ENCODE measurements around the gene APBB1IP.
"Not testable (repeated sequence)": the region's sequence is repeated elsewhere in the genome, so short reads cannot be mapped to it uniquely, and the experiment has no call there.

The APBB1IP gene

GRCh38 chr10:26468700-26469099 lies 30.6 kb downstream of the APBB1IP start:
- no peak for DNase-seq
- in situ Hi-C loops (cut with MboI; ENCODE audit: low pct_unique_long_range_greater_than_20kb, low sequenced_read_pairs) = no loop called here

GRCh38 chr10:26472492-26472778 lies 34.3 kb downstream of the APBB1IP start:
- no peak for DNase-seq
- in situ Hi-C loops (cut with MboI; ENCODE audit: low pct_unique_long_range_greater_than_20kb, low sequenced_read_pairs) = no loop called here

- in situ Hi-C loops (cut with MboI; ENCODE audit: low pct_unique_long_range_greater_than_20kb, low sequenced_read_pairs) = no loop called here
These were observed 35.9 kb downstream of the APBB1IP start for GRCh38 chr10:26474026-26474425.

GRCh38 chr10:26474845-26475244 lies 36.7 kb downstream of the APBB1IP start:
- DNase-seq; in situ Hi-C loops (cut with MboI; ENCODE audit: low pct_unique_long_range_greater_than_20kb, low sequenced_read_pairs): not testable (repeated sequence)

More at GRCh38 chr10:26474026-26474425, 35.9 kb downstream of the APBB1IP start:
- no peak for DNase-seq

GRCh38 chr10:26475386-26475785 lies 37.2 kb downstream of the APBB1IP start:
- in situ Hi-C loops (cut with MboI; ENCODE audit: low pct_unique_long_range_greater_than_20kb, low sequenced_read_pairs) = no loop called here
- peak; percentile 41 for DNase-seq

GRCh38 chr10:26477501-26477900 lies 39.4 kb downstream of the APBB1IP start:
- in situ Hi-C loops (cut with MboI; ENCODE audit: low pct_unique_long_range_greater_than_20kb, low sequenced_read_pairs) = no loop called here

GRCh38 chr10:26478061-26478460 lies 39.9 kb downstream of the APBB1IP start:
- DNase-seq = peak; percentile 32

More at GRCh38 chr10:26477501-26477900, 39.4 kb downstream of the APBB1IP start:
- no peak for DNase-seq

GRCh38 chr10:26479766-26480492 lies 41.8 kb downstream of the APBB1IP start:
- in situ Hi-C loops (cut with MboI; ENCODE audit: low pct_unique_long_range_greater_than_20kb, low sequenced_read_pairs) = no loop called here

More at GRCh38 chr10:26478061-26478460, 39.9 kb downstream of the APBB1IP start:
- in situ Hi-C loops (cut with MboI; ENCODE audit: low pct_unique_long_range_greater_than_20kb, low sequenced_read_pairs) = no loop called here

GRCh38 chr10:26481315-26481692 lies 43.2 kb downstream of the APBB1IP start:
- in situ Hi-C loops (cut with MboI; ENCODE audit: low pct_unique_long_range_greater_than_20kb, low sequenced_read_pairs) = no loop called here

More at GRCh38 chr10:26479766-26480492, 41.8 kb downstream of the APBB1IP start:
- DNase-seq = peak; percentile 65

GRCh38 chr10:26481914-26482550 lies 43.9 kb downstream of the APBB1IP start:
- in situ Hi-C loops (cut with MboI; ENCODE audit: low pct_unique_long_range_greater_than_20kb, low sequenced_read_pairs) = no loop called here
- DNase-seq = peak; percentile 87

More at GRCh38 chr10:26481315-26481692, 43.2 kb downstream of the APBB1IP start:
- DNase-seq = no peak

GRCh38 chr10:26483554-26483953 lies 45.4 kb downstream of the APBB1IP start:
- in situ Hi-C loops (cut with MboI; ENCODE audit: low pct_unique_long_range_greater_than_20kb, low sequenced_read_pairs) = no loop called here

GRCh38 chr10:26485150-26485941 lies 47.2 kb downstream of the APBB1IP start:
- in situ Hi-C loops (cut with MboI; ENCODE audit: low pct_unique_long_range_greater_than_20kb, low sequenced_read_pairs) = no loop called here
- no peak for DNase-seq

More at GRCh38 chr10:26483554-26483953, 45.4 kb downstream of the APBB1IP start:
- DNase-seq = no peak

- DNase-seq = no peak
- in situ Hi-C loops (cut with MboI; ENCODE audit: low pct_unique_long_range_greater_than_20kb, low sequenced_read_pairs) = no loop called here
These were observed 48.2 kb downstream of the APBB1IP start for GRCh38 chr10:26486304-26486703.

GRCh38 chr10:26486990-26487850 lies 49.1 kb downstream of the APBB1IP start:
- no peak for DNase-seq

GRCh38 chr10:26488344-26488743 lies 50.2 kb downstream of the APBB1IP start:
- in situ Hi-C loops (cut with MboI; ENCODE audit: low pct_unique_long_range_greater_than_20kb, low sequenced_read_pairs) = no loop called here
- DNase-seq = no peak

More at GRCh38 chr10:26486990-26487850, 49.1 kb downstream of the APBB1IP start:
- in situ Hi-C loops (cut with MboI; ENCODE audit: low pct_unique_long_range_greater_than_20kb, low sequenced_read_pairs) = no loop called here

GRCh38 chr10:26489081-26489480 lies 50.9 kb downstream of the APBB1IP start:
- in situ Hi-C loops (cut with MboI; ENCODE audit: low pct_unique_long_range_greater_than_20kb, low sequenced_read_pairs) = no loop called here
- DNase-seq = no peak

GRCh38 chr10:26490367-26490766 lies 52.2 kb downstream of the APBB1IP start:
- DNase-seq = not testable (repeated sequence)

GRCh38 chr10:26491276-26491675 lies 53.1 kb downstream of the APBB1IP start:
- in situ Hi-C loops (cut with MboI; ENCODE audit: low pct_unique_long_range_greater_than_20kb, low sequenced_read_pairs) = no loop called here
- DNase-seq = no peak

More at GRCh38 chr10:26490367-26490766, 52.2 kb downstream of the APBB1IP start:
- in situ Hi-C loops (cut with MboI; ENCODE audit: low pct_unique_long_range_greater_than_20kb, low sequenced_read_pairs) = not testable (repeated sequence)

GRCh38 chr10:26491934-26492333 lies 53.8 kb downstream of the APBB1IP start:
- DNase-seq = no peak
- in situ Hi-C loops (cut with MboI; ENCODE audit: low pct_unique_long_range_greater_than_20kb, low sequenced_read_pairs) = no loop called here

All from KBM-7 (cell line).